Measurements from ENCODE around the gene ELK1. TPM values are rescaled to one million over a fixed set of nuclear protein-coding genes. Genes with fewer than 3 reads are reported as not detected.
A peak's percentile ranks its signal among the peaks of the same experiment; 100 is the strongest.

The ELK1 gene
- total and polyA plus RNA-seq, 10 of the 15 experiments (the other 5 are each of a cell fraction or from before 2014, with no cell fraction given), result 4.1 to 55.5 (median 32.9) TPM

GRCh38 chrX:47633689-47634590 is 16.4 kb downstream of the ELK1 start (continued):
- peak; percentile 98 for TF ChIP-seq CUX1 (IDR thresholded peaks at IDR 0.05; ENCODE audit: insufficient replicate concordance, low read depth, low read length)
- peak; percentile 67 for TF ChIP-seq ZNF687 (IDR thresholded peaks at IDR 0.05)
- TF ChIP-seq FOXK2 (IDR thresholded peaks at IDR 0.05), result no peak
- no peak for TF ChIP-seq ZBTB40 (IDR thresholded peaks at IDR 0.05; ENCODE audit: borderline replicate concordance)
- TF ChIP-seq MTA2 (IDR thresholded peaks at IDR 0.05; ENCODE audit: low read depth), result peak; percentile 23; the same call in 1 of the 2 replicates
- TF ChIP-seq NFYB (IDR thresholded peaks at IDR 0.05; ENCODE audit: insufficient read depth, low read depth, low read length), result no peak
- no peak for TF ChIP-seq MAX (IDR thresholded peaks at IDR 0.05; ENCODE audit: low read depth, low read length)
- TF ChIP-seq CHD2 (IDR thresholded peaks at IDR 0.05; ENCODE audit: borderline replicate concordance, low read depth, low read length), result no peak
- 0 out of 2 replicates have a peak, but pooled peaks have one; percentile 22 for TF ChIP-seq FOXM1 (IDR thresholded peaks at IDR 0.05; ENCODE audit: low read depth, low read length)
- TF ChIP-seq BACH1 (IDR thresholded peaks at IDR 0.05; ENCODE audit: borderline replicate concordance), result peak; percentile 18; the same call in 1 of the 2 replicates
- peak; percentile 87 for TF ChIP-seq NBN (IDR thresholded peaks at IDR 0.05)
- no peak for TF ChIP-seq NR2C1 (IDR thresholded peaks at IDR 0.05)
- TF ChIP-seq TAF1 (IDR thresholded peaks at IDR 0.05; ENCODE audit: borderline replicate concordance, low read depth, low read length), result no peak
- TF ChIP-seq ZSCAN29 (IDR thresholded peaks at IDR 0.05), result no peak
- peak; percentile 89 for TF ChIP-seq ATF7 (IDR thresholded peaks at IDR 0.05; ENCODE audit: low read depth)
